Activated CD8-positive, alpha-beta memory T cell treated with anti-CD3 and anti-CD28 coated beads, Interleukin-2, amount 50 U/mL, for 24 hours (primary cell): Measurements from ENCODE around the gene EEPD1.

ENCODE experiments used
- DNase-seq: peaks from one replicate; pipeline ENCODE4 v3.0.0-alpha.2; 2020; ENCODE audit errors: extremely low read depth

Gene EEPD1

GRCh38 chr7:36154255-36155212 is 1.5 kb downstream of the EEPD1 start:
- no peak for DNase-seq

- DNase-seq, result no peak
These were observed 2.8 kb downstream of the EEPD1 start for GRCh38 chr7:36155811-36156361.

GRCh38 chr7:36157527-36158320 is 4.7 kb downstream of the EEPD1 start:
- no peak for DNase-seq

GRCh38 chr7:36158321-36158605 is 5.2 kb downstream of the EEPD1 start:
- no peak for DNase-seq

GRCh38 chr7:36159618-36160017 is 6.6 kb downstream of the EEPD1 start:
- DNase-seq, result no peak

- DNase-seq, result no peak
These were observed 7.3 kb downstream of the EEPD1 start for GRCh38 chr7:36160313-36160712.

- DNase-seq, result no peak
These were observed 8.9 kb downstream of the EEPD1 start for GRCh38 chr7:36161996-36162395.

GRCh38 chr7:36165059-36165458 is 12.0 kb downstream of the EEPD1 start:
- DNase-seq, result no peak

GRCh38 chr7:36165802-36166201 is 12.7 kb downstream of the EEPD1 start:
- DNase-seq, result no peak

GRCh38 chr7:36167403-36168050 is 14.5 kb downstream of the EEPD1 start:
- no peak for DNase-seq

GRCh38 chr7:36171503-36171902 is 18.4 kb downstream of the EEPD1 start:
- DNase-seq, result no peak

- no peak for DNase-seq
These were observed 22.8 kb downstream of the EEPD1 start for GRCh38 chr7:36175886-36176285.

GRCh38 chr7:36176697-36177096 is 23.6 kb downstream of the EEPD1 start:
- DNase-seq, result no peak

GRCh38 chr7:36180121-36180520 is 27.1 kb downstream of the EEPD1 start:
- DNase-seq, result no peak

- no peak for DNase-seq
These were observed 28.6 kb downstream of the EEPD1 start for GRCh38 chr7:36181668-36182067.

- DNase-seq, result no peak
These were observed 30.0 kb downstream of the EEPD1 start for GRCh38 chr7:36182854-36183604.

- DNase-seq, result no peak
These were observed 32.0 kb downstream of the EEPD1 start for GRCh38 chr7:36185092-36185491.

GRCh38 chr7:36185756-36186155 is 32.7 kb downstream of the EEPD1 start:
- DNase-seq, result no peak

GRCh38 chr7:36186359-36187121 is 33.5 kb downstream of the EEPD1 start:
- no peak for DNase-seq

- no peak for DNase-seq
These were observed 35.2 kb downstream of the EEPD1 start for GRCh38 chr7:36188266-36188665.

- no peak for DNase-seq
These were observed 35.9 kb downstream of the EEPD1 start for GRCh38 chr7:36188906-36189305.
